Measurements from ENCODE around the gene PSMB10. TPM values are rescaled to one million over a fixed set of nuclear protein-coding genes. Genes with fewer than 3 reads are reported as not detected.

The PSMB10 gene
- total RNA-seq, 1 experiment from 2014 or later: 24.5 TPM

- no peak overlapping the region for H4K91ac ChIP-seq (ENCODE audit: insufficient read length, low read depth, low read length)
- no peak for TF ChIP-seq CTCF (conservative IDR thresholded peaks at IDR 0.05)
- no peaks in the 10 kb centered on the region for H3K27me3 ChIP-seq (ENCODE audit: insufficient read depth, low read length)
- no peak overlapping the region for H3K4ac ChIP-seq (ENCODE audit: low read depth, low read length)
- H3K27me3 Mint-ChIP-seq (ENCODE audit: low read depth): no peaks in the 10 kb centered on the region
- no peak overlapping the region for H2BK20ac ChIP-seq (ENCODE audit: low read depth, low read length, poor library complexity, severe bottlenecking)
- no peak overlapping the region for H3K18ac ChIP-seq (ENCODE audit: insufficient read length, low read depth, low read length)
- H2BK15ac ChIP-seq (ENCODE audit: low read depth, low read length): no peak overlapping the region
- H4K5ac ChIP-seq (ENCODE audit: insufficient read length, low read depth, low read length): no peak overlapping the region
- no peak overlapping the region for H3K23ac ChIP-seq (ENCODE audit: insufficient read length, low read depth, low read length)
- no peak overlapping the region for H2BK5ac ChIP-seq (ENCODE audit: insufficient read length, low read length)
- no peaks in the 10 kb centered on the region for H3K4me1 Mint-ChIP-seq
- H2AFZ ChIP-seq (ENCODE audit: low read length): no peak overlapping the region
- no CpG with 5 or more reads among the region's 8 CpGs for WGBS (ENCODE audit: extremely low coverage, insufficient read length, low lambda C conversion rate)
- H3K9me3 Mint-ChIP-seq: no peaks in the 10 kb centered on the region
- H3K9ac ChIP-seq (ENCODE audit: extremely low read depth, insufficient read length, low read length): no peak overlapping the region
- H4K8ac ChIP-seq (replicated peaks; ENCODE audit: insufficient read length, low read depth, low read length): no peak overlapping the region
- no peaks in the 10 kb centered on the region for H3K23me2 ChIP-seq (ENCODE audit: insufficient read length, low read depth, low read length, poor library complexity, severe bottlenecking)
- H4K20me1 ChIP-seq (ENCODE audit: control insufficient read depth, insufficient read depth, insufficient read length): no peaks in the 10 kb centered on the region
- no peaks in the 10 kb centered on the region for H3K79me1 ChIP-seq (ENCODE audit: insufficient read depth, low read depth, low read length, poor library complexity, severe bottlenecking)
- H3T11ph ChIP-seq (ENCODE audit: low read length): no peak overlapping the region
- no peak overlapping the region for H2BK120ac ChIP-seq (ENCODE audit: low read depth, low read length, poor library complexity, severe bottlenecking)
- no peaks in the 10 kb centered on the region for H3K9me3 ChIP-seq (ENCODE audit: control insufficient read depth, low read depth, low read length)
- H3K79me2 ChIP-seq (ENCODE audit: insufficient read depth, low read length): no peaks in the 10 kb centered on the region
- H3K4me1 ChIP-seq (ENCODE audit: insufficient read depth, low read length): no peaks in the 10 kb centered on the region
- H3K14ac ChIP-seq (ENCODE audit: insufficient read depth, low read length): no peak overlapping the region
- no peak overlapping the region for H3K4me2 ChIP-seq (ENCODE audit: insufficient read depth, insufficient read length, low read length)
- no peak overlapping the region for H2AK5ac ChIP-seq (ENCODE audit: insufficient read length, low read length)
- DNase-seq: no peak
- H3K27ac ChIP-seq (ENCODE audit: insufficient read length, low read depth, low read length): no peak overlapping the region
- peaks cover 17 to 68% (median 49%) of the 10 kb centered on the region in 3 experiments; a peak in 6 of 7 replicates for H3K36me3 Mint-ChIP-seq (ENCODE audit: insufficient read depth in 1 of 3, low read depth in 3 of 3)
- no peak overlapping the region for H3K27ac Mint-ChIP-seq
- no peak overlapping the region for H3K4me3 Mint-ChIP-seq
- H2BK12ac ChIP-seq (ENCODE audit: insufficient read length, low read depth, low read length): no peak overlapping the region
- no peak overlapping the region for H3K56ac ChIP-seq (ENCODE audit: insufficient read length, low read depth, low read length)
Observed at GRCh38 chr16:67953641-67954375, 17.2 kb upstream of the PSMB10 start.
